Astrocyte (in vitro differentiated cells and primary cell): ENCODE results near the gene FAS.

Experiments used
- EZH2 ChIP-seq: IDR thresholded peaks from 2 replicates; pipeline ENCODE4 v1.6.1; 2012; ENCODE audit warnings: mild to moderate bottlenecking, low read length, inconsistent platforms; ENCODE audit not compliant: insufficient read depth
- TF ChIP-seq, protein P1 (sequence below): IDR thresholded peaks from 2 replicates; pipeline ENCODE4 v1.5.1; 2011; ENCODE audit warnings: low read depth, mild to moderate bottlenecking, inconsistent platforms, low read length, moderate library complexity; ENCODE audit not compliant: insufficient read depth

DNA sequence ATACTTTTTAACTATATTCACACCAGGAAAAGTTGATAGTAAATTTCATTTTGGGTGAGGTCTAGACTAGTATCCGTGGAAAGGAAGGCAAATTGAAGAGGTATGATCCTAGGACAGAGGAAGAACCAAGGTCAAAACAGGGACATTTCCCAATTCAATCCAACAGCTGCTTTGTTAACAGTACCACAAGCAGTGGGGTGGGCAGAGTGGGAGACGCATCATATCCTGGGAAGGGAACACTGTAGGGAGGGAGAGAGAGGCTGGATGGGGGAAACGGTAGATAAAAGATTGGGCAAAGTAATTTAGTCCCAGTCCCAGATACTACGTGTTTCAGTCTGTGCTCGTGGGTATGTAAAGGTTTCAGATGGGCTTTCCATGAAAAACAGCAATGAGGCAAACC, 9.2 kb upstream of the FAS start:
- TF ChIP-seq, protein P1, sequence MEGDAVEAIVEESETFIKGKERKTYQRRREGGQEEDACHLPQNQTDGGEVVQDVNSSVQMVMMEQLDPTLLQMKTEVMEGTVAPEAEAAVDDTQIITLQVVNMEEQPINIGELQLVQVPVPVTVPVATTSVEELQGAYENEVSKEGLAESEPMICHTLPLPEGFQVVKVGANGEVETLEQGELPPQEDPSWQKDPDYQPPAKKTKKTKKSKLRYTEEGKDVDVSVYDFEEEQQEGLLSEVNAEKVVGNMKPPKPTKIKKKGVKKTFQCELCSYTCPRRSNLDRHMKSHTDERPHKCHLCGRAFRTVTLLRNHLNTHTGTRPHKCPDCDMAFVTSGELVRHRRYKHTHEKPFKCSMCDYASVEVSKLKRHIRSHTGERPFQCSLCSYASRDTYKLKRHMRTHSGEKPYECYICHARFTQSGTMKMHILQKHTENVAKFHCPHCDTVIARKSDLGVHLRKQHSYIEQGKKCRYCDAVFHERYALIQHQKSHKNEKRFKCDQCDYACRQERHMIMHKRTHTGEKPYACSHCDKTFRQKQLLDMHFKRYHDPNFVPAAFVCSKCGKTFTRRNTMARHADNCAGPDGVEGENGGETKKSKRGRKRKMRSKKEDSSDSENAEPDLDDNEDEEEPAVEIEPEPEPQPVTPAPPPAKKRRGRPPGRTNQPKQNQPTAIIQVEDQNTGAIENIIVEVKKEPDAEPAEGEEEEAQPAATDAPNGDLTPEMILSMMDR, result no peak
- TF ChIP-seq EZH2, result no peak
